ENCODE results near the gene FBXO8.

DNA sequence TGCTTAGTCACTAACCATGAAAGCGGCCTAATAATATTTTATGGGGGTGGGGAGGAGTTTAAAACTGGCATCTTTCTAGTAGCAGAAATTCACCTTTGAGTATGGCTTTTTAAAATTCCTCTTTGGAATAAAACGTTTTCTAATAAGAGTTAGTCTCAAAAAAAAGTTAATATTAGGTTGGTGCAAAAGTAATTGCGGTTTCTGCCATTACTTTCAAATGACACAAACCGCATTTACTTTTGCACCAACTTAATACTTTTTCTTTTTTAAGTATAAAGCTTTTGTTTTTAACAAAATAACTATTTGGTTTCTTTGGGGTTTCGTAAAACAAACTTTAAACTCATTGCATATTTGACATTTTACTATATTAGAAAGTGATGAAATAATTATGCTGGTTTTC lies 68.4 kb downstream of the FBXO8 start:
- TF ChIP-seq, protein P1, sequence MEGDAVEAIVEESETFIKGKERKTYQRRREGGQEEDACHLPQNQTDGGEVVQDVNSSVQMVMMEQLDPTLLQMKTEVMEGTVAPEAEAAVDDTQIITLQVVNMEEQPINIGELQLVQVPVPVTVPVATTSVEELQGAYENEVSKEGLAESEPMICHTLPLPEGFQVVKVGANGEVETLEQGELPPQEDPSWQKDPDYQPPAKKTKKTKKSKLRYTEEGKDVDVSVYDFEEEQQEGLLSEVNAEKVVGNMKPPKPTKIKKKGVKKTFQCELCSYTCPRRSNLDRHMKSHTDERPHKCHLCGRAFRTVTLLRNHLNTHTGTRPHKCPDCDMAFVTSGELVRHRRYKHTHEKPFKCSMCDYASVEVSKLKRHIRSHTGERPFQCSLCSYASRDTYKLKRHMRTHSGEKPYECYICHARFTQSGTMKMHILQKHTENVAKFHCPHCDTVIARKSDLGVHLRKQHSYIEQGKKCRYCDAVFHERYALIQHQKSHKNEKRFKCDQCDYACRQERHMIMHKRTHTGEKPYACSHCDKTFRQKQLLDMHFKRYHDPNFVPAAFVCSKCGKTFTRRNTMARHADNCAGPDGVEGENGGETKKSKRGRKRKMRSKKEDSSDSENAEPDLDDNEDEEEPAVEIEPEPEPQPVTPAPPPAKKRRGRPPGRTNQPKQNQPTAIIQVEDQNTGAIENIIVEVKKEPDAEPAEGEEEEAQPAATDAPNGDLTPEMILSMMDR (IDR thresholded peaks at IDR 0.05; ENCODE audit: low read depth, low read length): no peak
- TF ChIP-seq, protein P2, sequence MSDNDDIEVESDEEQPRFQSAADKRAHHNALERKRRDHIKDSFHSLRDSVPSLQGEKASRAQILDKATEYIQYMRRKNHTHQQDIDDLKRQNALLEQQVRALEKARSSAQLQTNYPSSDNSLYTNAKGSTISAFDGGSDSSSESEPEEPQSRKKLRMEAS (IDR thresholded peaks at IDR 0.05; ENCODE audit: low read depth, low read length): no peak
- no peak for TF ChIP-seq POLR2A (IDR thresholded peaks at IDR 0.05; ENCODE audit: extremely low read depth, insufficient read length)

Measured in NB4 (cell line).